Neural crest cell (in vitro differentiated cells): ENCODE results near the gene OR52N5. TPM values are rescaled to one million over a fixed set of nuclear protein-coding genes. Genes with fewer than 3 reads are reported as not detected.

Experiments used
- DNase-seq: peaks from one replicate; pipeline ENCODE4 v3.0.0; 2021; ENCODE audit warnings: low read depth, mixed read lengths, low spot score
- H3K27ac Mint-ChIP-seq: one replicate; pipeline ENCODE4 v1.8.0; 2021; ENCODE audit warnings: mild to moderate bottlenecking, mixed read lengths; ENCODE audit not compliant: unreplicated experiment
- H3K27me3 Mint-ChIP-seq: 2 replicates; pipeline ENCODE4 v1.8.0; 2021; ENCODE audit warnings: low read depth, mild to moderate bottlenecking, mixed read lengths
- H3K36me3 Mint-ChIP-seq: 2 replicates; pipeline ENCODE4 v1.8.0; 2021; ENCODE audit warnings: low read depth, mild to moderate bottlenecking, mixed read lengths
- H3K4me1 Mint-ChIP-seq: 2 replicates; pipeline ENCODE4 v1.8.0; 2021; ENCODE audit warnings: mixed read lengths
- H3K4me3 Mint-ChIP-seq: one replicate; pipeline ENCODE4 v1.8.0; 2021; ENCODE audit warnings: mild to moderate bottlenecking, mixed read lengths
- H3K9me3 Mint-ChIP-seq: 2 replicates; pipeline ENCODE4 v1.8.0; 2021; ENCODE audit warnings: mixed read lengths
- CTCF ChIP-seq: fragments of 200-600 bp; sonication (generic); conservative IDR thresholded peaks from 2 replicates; pipeline ENCODE4 v1.5.0; 2021; ENCODE audit warnings: antibody characterized with exemption, mild to moderate bottlenecking
- total RNA-seq: library from RNA; stranded (reverse); gene quantifications from 2 replicates; pipeline ENCODE4 v1.2.1, GENCODE V29; 2021

Gene OR52N5
- total RNA-seq, 1 donor from 2014 or later, result not detected

- no peaks in the 10 kb centered on the region for H3K9me3 Mint-ChIP-seq
- TF ChIP-seq CTCF, result no peak
- peaks cover 39% of the 10 kb centered on the region for H3K27me3 Mint-ChIP-seq
- no peaks in the 10 kb centered on the region for H3K36me3 Mint-ChIP-seq
- H3K4me3 Mint-ChIP-seq, result no peak overlapping the region
- H3K27ac Mint-ChIP-seq, result no peak overlapping the region
- no peak for DNase-seq
- H3K4me1 Mint-ChIP-seq, result peaks cover 9% of the 10 kb centered on the region
These were observed 44.7 kb downstream of the OR52N5 start for GRCh38 chr11:5738431-5738830.

- H3K36me3 Mint-ChIP-seq, result no peaks in the 10 kb centered on the region
- H3K4me1 Mint-ChIP-seq, result peaks cover 9% of the 10 kb centered on the region
- no peak overlapping the region for H3K27ac Mint-ChIP-seq
- no peak for TF ChIP-seq CTCF
- no peak overlapping the region for H3K4me3 Mint-ChIP-seq
- H3K9me3 Mint-ChIP-seq, result no peaks in the 10 kb centered on the region
- peaks cover 33% of the 10 kb centered on the region for H3K27me3 Mint-ChIP-seq
- no peak for DNase-seq
These were observed 45.3 kb downstream of the OR52N5 start for GRCh38 chr11:5737670-5738392.

- peaks cover 9% of the 10 kb centered on the region for H3K4me1 Mint-ChIP-seq
- no peak for TF ChIP-seq CTCF
- H3K9me3 Mint-ChIP-seq, result no peaks in the 10 kb centered on the region
- H3K36me3 Mint-ChIP-seq, result no peaks in the 10 kb centered on the region
- peaks cover 28% of the 10 kb centered on the region for H3K27me3 Mint-ChIP-seq
- H3K27ac Mint-ChIP-seq, result no peak overlapping the region
- DNase-seq, result no peak
- no peak overlapping the region for H3K4me3 Mint-ChIP-seq
These were observed 46.1 kb downstream of the OR52N5 start for GRCh38 chr11:5737091-5737490.

- no peak for DNase-seq
- no peak for TF ChIP-seq CTCF
- peaks cover 9% of the 10 kb centered on the region for H3K4me1 Mint-ChIP-seq
- no peak within 1 kb of the TSS for H3K27ac Mint-ChIP-seq
- peaks cover 24% of the 10 kb centered on the region for H3K27me3 Mint-ChIP-seq
- no peak within 1 kb of the TSS for H3K4me3 Mint-ChIP-seq
- H3K36me3 Mint-ChIP-seq, result no peaks in the 10 kb centered on the region
- no peaks in the 10 kb centered on the region for H3K9me3 Mint-ChIP-seq
These were observed 46.8 kb downstream of the OR52N5 start, which contains the start of gene OR56B1 for GRCh38 chr11:5736396-5736795. Gene OR56B1, plus strand, starts transcription at chr11:5736448. Its CDS starts 69 bp downstream, at chr11:5736517.

GRCh38 chr11:5727691-5728090, 55.5 kb downstream of the OR52N5 start:
- no peaks in the 10 kb centered on the region for H3K4me1 Mint-ChIP-seq
- H3K4me3 Mint-ChIP-seq, result no peak overlapping the region
- no peaks in the 10 kb centered on the region for H3K9me3 Mint-ChIP-seq
- no peak for TF ChIP-seq CTCF
- no peak for DNase-seq
- H3K27ac Mint-ChIP-seq, result no peak overlapping the region
- no peaks in the 10 kb centered on the region for H3K36me3 Mint-ChIP-seq
- H3K27me3 Mint-ChIP-seq, result peaks cover 34% of the 10 kb centered on the region
